Skeletal muscle cell (primary cell): ENCODE results near the gene TP53.
"Not testable (repeated sequence)": the region's sequence is repeated elsewhere in the genome, so short reads cannot be mapped to it uniquely, and the experiment has no call there.

Experiments used
- DNase-seq: peaks from one replicate; pipeline ENCODE4 v3.0.0-alpha.2; 2010; ENCODE audit warnings: low read depth
- H3K4me3 ChIP-seq: 2 replicates; pipeline ENCODE4 v1.5.1; 2011; ENCODE audit warnings: low read depth, mild to moderate bottlenecking, control low read depth, low read length, moderate library complexity

The TP53 gene

GRCh38 chr17:7641635-7642034, 45.7 kb downstream of the TP53 start:
- not testable (repeated sequence) for H3K4me3 ChIP-seq, DNase-seq

DNA sequence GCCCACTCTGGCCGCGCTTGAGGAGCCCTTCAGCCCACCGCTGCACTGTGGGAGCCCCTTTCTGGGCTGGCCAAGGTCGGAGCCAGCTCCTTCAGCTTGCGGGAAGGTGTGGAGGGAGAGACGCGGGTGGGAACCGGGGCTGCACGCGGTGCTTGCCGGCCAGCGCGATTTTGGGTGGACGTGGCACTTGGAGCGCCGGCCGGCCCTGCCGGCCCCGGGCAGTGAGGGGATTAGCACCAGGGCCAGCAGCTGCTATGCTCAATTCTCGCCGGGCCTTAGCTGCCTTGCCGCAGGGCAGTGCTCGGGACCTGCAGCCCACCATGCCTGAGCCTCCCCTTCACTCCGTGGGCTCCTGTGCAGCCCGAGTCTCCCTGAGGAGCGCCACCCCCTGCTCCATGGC, 46.5 kb downstream of the TP53 start:
- no peak for DNase-seq

DNA sequence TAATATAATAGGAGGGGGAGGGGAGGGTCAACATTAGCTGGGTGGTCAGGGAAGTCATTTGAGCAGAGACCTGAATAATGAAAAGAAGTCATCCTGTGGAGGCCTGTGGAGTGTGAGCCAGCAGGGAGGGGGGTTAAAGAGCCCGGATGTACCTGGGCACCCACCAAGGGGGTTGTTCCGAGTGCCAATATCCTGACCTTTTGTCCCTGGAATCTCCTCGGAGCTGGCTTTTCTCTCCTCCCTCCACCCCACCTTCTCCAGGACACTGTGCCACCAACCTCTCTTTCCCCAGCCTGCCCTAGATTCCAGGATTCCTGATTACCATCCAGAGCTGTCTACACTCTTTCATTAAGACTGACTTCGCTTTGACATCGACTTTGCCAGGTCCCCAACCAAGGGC, 51.1 kb downstream of the TP53 start:
- no peak overlapping the region for H3K4me3 ChIP-seq
- DNase-seq = no peak

More for the DNA sequence above, 46.5 kb downstream of the TP53 start:
- no peak overlapping the region for H3K4me3 ChIP-seq

GRCh38 chr17:7634384-7634783, 52.9 kb downstream of the TP53 start:
- DNase-seq = no peak
- no peak overlapping the region for H3K4me3 ChIP-seq

GRCh38 chr17:7633093-7633492, 54.2 kb downstream of the TP53 start:
- DNase-seq = no peak
- no peak overlapping the region for H3K4me3 ChIP-seq

GRCh38 chr17:7632492-7632894, 54.8 kb downstream of the TP53 start:
- no peak overlapping the region for H3K4me3 ChIP-seq
- DNase-seq = no peak

- DNase-seq = no peak
- H3K4me3 ChIP-seq = no peak overlapping the region
These were observed 55.6 kb downstream of the TP53 start for GRCh38 chr17:7631398-7632380.

DNA sequence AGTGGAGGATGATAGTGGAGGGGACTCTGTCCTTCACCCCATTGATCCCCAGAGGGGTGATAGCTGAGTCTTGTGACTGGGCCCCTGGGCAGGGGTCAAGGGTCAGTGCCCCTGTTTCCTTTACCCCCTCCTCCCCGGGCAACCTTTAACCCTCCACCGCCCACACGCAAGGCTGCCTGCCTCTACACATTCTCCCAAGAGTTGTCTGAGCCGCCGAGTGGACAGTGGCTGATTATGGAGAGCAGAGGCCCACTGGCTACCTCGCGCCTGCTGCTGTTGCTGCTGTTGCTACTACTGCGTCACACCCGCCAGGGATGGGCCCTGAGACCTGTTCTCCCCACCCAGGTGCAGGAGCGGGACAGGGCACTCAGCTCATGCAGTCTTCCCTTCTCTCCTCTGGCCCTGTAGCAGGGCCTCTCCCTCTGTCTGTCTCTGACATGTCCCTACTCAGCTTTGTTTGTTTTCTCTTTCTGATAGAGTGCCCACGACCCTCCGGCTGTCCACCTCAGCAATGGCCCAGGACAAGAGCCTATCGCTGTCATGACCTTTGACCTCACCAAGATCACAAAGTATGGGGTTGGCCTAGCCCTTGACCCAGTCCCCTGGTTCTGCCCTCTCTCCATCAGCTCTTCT, 57.2 kb downstream of the TP53 start, which contains the start of gene SHBG:
TSS of gene SHBG (plus strand) at position 197 of the 633 bp plus-strand sequence. CDS start at position 235, 38 bp downstream.
- H3K4me3 ChIP-seq = no peak within 1 kb of the TSS
- no peak for DNase-seq

DNA sequence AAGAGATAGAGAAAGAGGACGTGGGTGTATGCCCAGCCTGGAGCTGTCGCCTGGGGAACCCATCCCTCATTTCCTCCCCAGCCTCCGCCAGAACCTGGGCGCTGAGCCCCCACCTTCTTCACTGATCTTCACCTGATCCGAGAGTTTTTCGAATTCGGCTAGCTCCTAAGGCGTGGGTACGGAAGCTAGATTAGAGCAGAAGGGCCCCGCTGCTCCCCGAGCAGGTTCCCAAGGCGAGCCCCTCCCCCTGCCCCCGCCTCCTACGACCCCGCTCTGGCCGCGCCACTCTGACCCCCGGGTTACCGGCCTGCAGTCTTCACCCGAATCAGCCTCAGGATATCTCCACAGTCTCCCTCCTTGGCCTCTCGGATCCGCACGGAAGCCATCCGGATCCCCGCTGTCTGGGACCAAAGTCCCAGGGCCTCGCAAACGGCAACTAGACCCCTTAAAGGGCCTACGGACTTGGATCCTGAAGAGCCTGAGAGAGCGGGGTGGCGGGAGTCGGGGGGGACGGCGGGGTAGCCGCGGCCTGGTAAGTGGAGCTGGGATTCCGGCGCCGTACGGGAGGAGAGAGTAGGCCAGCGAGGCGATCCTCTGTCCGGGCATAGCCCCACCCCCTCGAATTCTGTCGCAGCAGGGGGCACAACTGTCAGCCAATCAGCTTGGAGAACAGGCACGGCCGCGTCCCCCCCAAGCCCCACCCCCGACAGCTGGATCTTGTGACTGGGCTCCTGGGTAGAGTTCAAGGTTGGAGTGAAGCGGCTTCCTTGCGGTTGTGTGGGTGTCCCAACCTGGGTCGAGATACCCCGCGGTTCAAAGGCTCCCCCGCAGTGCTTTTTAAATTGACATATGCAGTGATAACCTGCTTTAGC, 59.8 kb downstream of the TP53 start, which contains the start of gene SAT2:
TSS of gene SAT2 (minus strand) at position 572 of the 872 bp plus-strand sequence. CDS start at position 386, 186 bp downstream.
- peak; percentile 82 for DNase-seq
- peak within 1 kb of the TSS; percentile 80 for H3K4me3 ChIP-seq

DNA sequence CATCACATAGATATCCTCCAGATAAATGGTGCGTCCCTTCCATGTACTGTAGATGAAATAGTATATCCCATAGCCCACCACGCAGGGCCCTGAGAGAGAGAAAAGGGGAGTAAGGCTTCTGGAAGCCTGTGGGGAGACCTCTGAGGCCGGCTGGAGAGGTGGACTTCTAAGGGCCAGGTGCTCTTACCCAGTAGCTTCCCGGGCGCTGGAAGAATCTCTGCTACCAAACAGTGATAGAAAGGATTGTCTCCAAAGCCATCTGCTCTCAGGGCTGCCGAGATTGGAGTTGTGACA, 60.4 kb downstream of the TP53 start:
- DNase-seq = no peak
- peak overlapping the region; percentile 80 for H3K4me3 ChIP-seq

GRCh38 chr17:7626307-7626706, 61.0 kb downstream of the TP53 start:
- H3K4me3 ChIP-seq = peak overlapping the region; percentile 80
- no peak for DNase-seq

- not testable (repeated sequence) for H3K4me3 ChIP-seq, DNase-seq
These were observed 61.5 kb downstream of the TP53 start for GRCh38 chr17:7625749-7626148.

- no peak for DNase-seq
- no peak overlapping the region for H3K4me3 ChIP-seq
These were observed 63.6 kb downstream of the TP53 start for GRCh38 chr17:7623661-7624060.

DNA sequence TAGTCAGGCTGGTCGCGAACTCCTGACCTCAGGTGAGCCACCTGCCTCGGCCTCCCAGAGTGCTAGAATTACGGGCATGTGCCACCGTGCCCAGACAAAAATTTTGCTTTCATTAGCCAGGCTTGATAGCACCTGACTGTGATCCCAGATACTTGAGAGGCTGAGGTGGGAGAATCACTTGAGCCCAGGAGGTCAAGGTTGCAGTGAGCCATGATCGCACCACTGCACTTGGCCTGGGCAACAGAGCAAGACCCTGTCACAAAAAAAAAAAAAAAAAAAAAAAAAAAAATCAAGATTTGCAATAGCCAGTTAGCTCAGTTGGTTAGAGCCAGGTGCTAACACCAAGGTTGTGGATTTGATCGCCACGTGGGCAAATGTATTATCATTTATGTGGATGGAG, 66.5 kb downstream of the TP53 start:
- no peak for DNase-seq
- no peak overlapping the region for H3K4me3 ChIP-seq

- no peak overlapping the region for H3K4me3 ChIP-seq
- DNase-seq = no peak
These were observed 68.7 kb downstream of the TP53 start for GRCh38 chr17:7618608-7619007.
